GM23338 (cell line): Measurements from ENCODE around the gene HDAC1. TPM values are rescaled to one million over a fixed set of nuclear protein-coding genes. Genes with fewer than 3 reads are reported as not detected.

Source experiments
- ATAC-seq: fragments of 200-7000 bp; cut with Tn5 transposase; 3 replicates; pipeline ENCODE4 v1.9.1; 2020
- DNase-seq: peaks from one replicate; pipeline ENCODE4 v3.0.0-alpha.2; 2015; ENCODE audit warnings: low spot score
- H2AFZ ChIP-seq: fragments of 200-600 bp; sonication (generic); 2 replicates; pipeline ENCODE4 v1.8.0; 2016; ENCODE audit warnings: antibody characterized with exemption, mild to moderate bottlenecking, moderate library complexity
- H3F3A ChIP-seq: fragments of 200-600 bp; sonication (generic); replicated peaks from 2 replicates; pipeline ENCODE4 v1.8.0; 2017; ENCODE audit warnings: antibody characterized with exemption, mixed run types, low read depth
- H3K27ac ChIP-seq: fragments of 200-600 bp; sonication (generic); 2 replicates; pipeline ENCODE4 v1.6.1; 2016; ENCODE audit warnings: low read depth
- H3K27me3 ChIP-seq: fragments of 200-600 bp; sonication (generic); 2 replicates; pipeline ENCODE4 v1.8.0; 2016; ENCODE audit warnings: mild to moderate bottlenecking, mixed run types, moderate library complexity; ENCODE audit not compliant: insufficient read depth
- H3K36me3 ChIP-seq: fragments of 200-600 bp; sonication (generic); 2 replicates; pipeline ENCODE4 v1.8.0; 2016; ENCODE audit warnings: mild to moderate bottlenecking; ENCODE audit not compliant: insufficient read depth
- H3K4me1 ChIP-seq: fragments of 200-600 bp; sonication (generic); 2 replicates; pipeline ENCODE4 v1.8.0; 2016; ENCODE audit warnings: mild to moderate bottlenecking, moderate library complexity; ENCODE audit not compliant: insufficient read depth
- H3K4me2 ChIP-seq: fragments of 200-600 bp; sonication (generic); 2 replicates; pipeline ENCODE4 v1.7.1; 2017; ENCODE audit warnings: mixed run types
- H3K4me3 ChIP-seq: fragments of 200-600 bp; sonication (generic); 2 replicates; pipeline ENCODE4 v1.6.1; 2016; ENCODE audit warnings: mixed run types
- H3K79me2 ChIP-seq: fragments of 200-600 bp; sonication (generic); replicated peaks from 2 replicates; pipeline ENCODE4 v1.8.0; 2017; ENCODE audit warnings: mild to moderate bottlenecking; ENCODE audit not compliant: insufficient read depth
- H3K9me2 ChIP-seq: fragments of 200-600 bp; sonication (generic); 2 replicates; pipeline ENCODE4 v1.8.0; 2017; ENCODE audit not compliant: insufficient read depth
- H4K20me1 ChIP-seq: fragments of 200-600 bp; sonication (generic); replicated peaks from 2 replicates; pipeline ENCODE4 v1.8.0; 2017; ENCODE audit warnings: mild to moderate bottlenecking; ENCODE audit not compliant: insufficient read depth
- H3K27ac Mint-ChIP-seq: 2 replicates; pipeline ENCODE4 v1.8.0; 2020; ENCODE audit warnings: inconsistent platforms, mild to moderate bottlenecking, moderate library complexity, mixed read lengths
- H3K27me3 Mint-ChIP-seq: 3 replicates; pipeline ENCODE4 v1.8.0; 2022; ENCODE audit warnings: low read depth, mild to moderate bottlenecking, moderate library complexity, mixed read lengths, inconsistent platforms; ENCODE audit not compliant: insufficient read depth, poor library complexity
- H3K36me3 Mint-ChIP-seq: 3 replicates; pipeline ENCODE4 v1.8.0; 2021; ENCODE audit warnings: low read depth, mild to moderate bottlenecking, inconsistent platforms, moderate library complexity, mixed read lengths
- H3K4me1 Mint-ChIP-seq: 3 replicates; pipeline ENCODE4 v1.8.0; 2020; ENCODE audit warnings: mild to moderate bottlenecking, inconsistent platforms, mixed read lengths
- H3K4me3 Mint-ChIP-seq: 3 replicates; pipeline ENCODE4 v1.8.0; 2021; ENCODE audit warnings: moderate library complexity, mild to moderate bottlenecking, inconsistent platforms, mixed read lengths
- H3K9me3 Mint-ChIP-seq: 3 replicates; pipeline ENCODE4 v1.8.0; 2020; ENCODE audit warnings: moderate library complexity, mild to moderate bottlenecking, inconsistent platforms, mixed read lengths
- CREB1 ChIP-seq: fragments of 250-450 bp; sonication (Bioruptor Pico); IDR thresholded peaks from 2 replicates; pipeline ENCODE4 v1.5.0; 2020; ENCODE audit warnings: low read depth, mild to moderate bottlenecking, moderate library complexity
- EZH2 ChIP-seq: fragments of 200-600 bp; sonication (generic); IDR thresholded peaks from one replicate; pipeline ENCODE4 v1.8.0; 2017; ENCODE audit warnings: antibody characterized with exemption, mild to moderate bottlenecking, low read depth; ENCODE audit not compliant: unreplicated experiment
- POLR2AphosphoS5 ChIP-seq: IDR thresholded peaks from 2 replicates; pipeline ENCODE4 v1.6.1; 2016; ENCODE audit warnings: antibody characterized with exemption, low read depth
- STAT1 ChIP-seq: IDR thresholded peaks from one replicate; pipeline ENCODE4 v1.6.1; 2016; ENCODE audit warnings: antibody characterized with exemption; ENCODE audit not compliant: unreplicated experiment
- polyA plus RNA-seq: library from polyadenylated mRNA; unstranded; fragments of >200 nt; fragmentation: Nextera tagmentation; extraction: Ambion mirVana; gene quantifications from 2 replicates; pipeline ENCODE4 v1.2.1, GENCODE V29; 2016
- total RNA-seq: library from RNA; depleted of rRNA; stranded (reverse); fragments of >200 nt; shearing (Covaris generic); gene quantifications from 2 replicates; pipeline ENCODE4 v1.2.3, GENCODE V29; 2014
- TF ChIP-seq, protein P1 (sequence below), 2 experiments: fragments of 200-600 bp in 1 of 2; sonication (generic) in 1 of 2; conservative IDR thresholded peaks; 2 replicates each; pipeline versions ENCODE4 v1.5.1 to v1.6.1; 2016 to 2017; ENCODE audit warnings: antibody characterized with exemption in 2 of 2, low read depth in 2 of 2, mild to moderate bottlenecking in 2 of 2, moderate library complexity in 1 of 2

The HDAC1 gene
- total and polyA plus RNA-seq, 2 experiments from 2014 or later: 82.6 to 104 TPM

DNA sequence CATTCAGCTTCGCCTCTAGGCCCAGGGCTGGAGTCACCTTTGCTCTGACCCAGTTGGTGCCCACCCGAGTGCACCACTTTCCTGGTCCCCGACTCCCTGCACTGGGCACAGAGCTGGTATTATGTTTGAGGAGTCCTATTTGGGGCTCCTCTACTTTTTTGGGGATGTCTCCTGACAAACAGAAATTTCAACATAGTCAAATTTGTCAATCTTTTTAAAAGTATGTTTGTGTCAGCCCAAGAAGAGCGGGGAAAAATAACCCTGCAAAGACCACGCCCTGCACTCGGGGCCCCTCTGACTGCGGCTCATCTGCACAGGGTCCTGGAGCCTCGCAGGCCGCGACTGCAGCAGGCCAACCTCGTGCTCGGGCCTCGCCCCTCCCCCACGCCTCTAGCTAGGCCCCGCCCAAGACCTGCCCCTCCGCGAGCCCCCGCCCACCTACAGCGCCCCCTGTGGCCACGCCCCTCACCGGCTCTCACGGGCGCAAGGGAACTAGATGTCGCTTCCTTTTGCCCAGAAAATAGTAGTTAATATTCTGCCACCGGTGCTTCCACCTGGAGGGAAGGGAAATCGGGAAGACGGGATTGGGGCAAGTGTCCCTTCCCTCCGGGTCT lies 59.0 kb downstream of the HDAC1 start:
- no peak overlapping the region for H3K27ac ChIP-seq
- H3K9me3 Mint-ChIP-seq: peaks cover 18% of the 10 kb centered on the region

DNA sequence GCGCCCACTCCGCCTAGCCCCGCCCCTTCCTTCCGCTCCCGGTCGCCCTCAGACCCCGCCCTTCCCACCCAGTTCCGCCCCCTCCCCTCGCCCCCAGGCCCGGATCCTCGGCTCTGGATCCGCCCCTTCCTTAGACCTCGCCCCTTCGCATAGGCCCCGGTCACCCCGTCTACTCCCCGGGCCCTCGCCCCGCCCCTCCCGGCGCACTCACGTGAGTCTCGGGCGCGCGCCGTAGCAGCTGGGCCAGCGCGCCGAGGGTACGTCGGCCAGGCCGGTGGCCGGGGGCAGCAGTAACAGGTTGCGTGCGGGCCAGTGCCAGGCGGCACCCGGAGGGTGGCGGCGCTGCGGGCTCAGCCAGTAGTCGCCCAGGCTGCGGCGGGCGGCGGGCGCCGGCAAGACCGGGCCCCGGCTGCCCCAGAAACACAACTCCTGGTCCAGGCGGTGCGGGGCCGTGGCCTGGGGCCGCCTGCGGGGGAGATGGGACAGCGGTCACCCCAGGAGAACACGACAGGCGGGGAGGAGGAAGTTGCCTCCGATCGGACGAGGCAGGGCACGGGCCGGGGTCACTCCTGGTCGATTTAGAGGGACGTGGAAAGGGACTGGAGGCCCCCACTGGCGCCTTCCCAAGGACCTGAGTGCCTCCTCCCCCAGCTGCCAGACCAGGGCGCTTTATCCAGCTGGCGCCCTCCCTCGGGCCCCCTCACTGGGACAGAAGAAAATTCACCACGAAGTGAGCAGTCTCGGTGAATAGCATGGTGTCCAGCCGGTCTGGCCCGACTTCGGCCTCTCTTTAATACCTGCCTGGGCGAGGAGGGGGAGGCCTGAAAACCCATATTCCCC lies 59.7 kb downstream of the HDAC1 start:
- DNase-seq: peak; percentile 99

More for the DNA sequence above, 59.0 kb downstream of the HDAC1 start:
- TF ChIP-seq STAT1: peak; percentile 83
- TF ChIP-seq, protein P1, sequence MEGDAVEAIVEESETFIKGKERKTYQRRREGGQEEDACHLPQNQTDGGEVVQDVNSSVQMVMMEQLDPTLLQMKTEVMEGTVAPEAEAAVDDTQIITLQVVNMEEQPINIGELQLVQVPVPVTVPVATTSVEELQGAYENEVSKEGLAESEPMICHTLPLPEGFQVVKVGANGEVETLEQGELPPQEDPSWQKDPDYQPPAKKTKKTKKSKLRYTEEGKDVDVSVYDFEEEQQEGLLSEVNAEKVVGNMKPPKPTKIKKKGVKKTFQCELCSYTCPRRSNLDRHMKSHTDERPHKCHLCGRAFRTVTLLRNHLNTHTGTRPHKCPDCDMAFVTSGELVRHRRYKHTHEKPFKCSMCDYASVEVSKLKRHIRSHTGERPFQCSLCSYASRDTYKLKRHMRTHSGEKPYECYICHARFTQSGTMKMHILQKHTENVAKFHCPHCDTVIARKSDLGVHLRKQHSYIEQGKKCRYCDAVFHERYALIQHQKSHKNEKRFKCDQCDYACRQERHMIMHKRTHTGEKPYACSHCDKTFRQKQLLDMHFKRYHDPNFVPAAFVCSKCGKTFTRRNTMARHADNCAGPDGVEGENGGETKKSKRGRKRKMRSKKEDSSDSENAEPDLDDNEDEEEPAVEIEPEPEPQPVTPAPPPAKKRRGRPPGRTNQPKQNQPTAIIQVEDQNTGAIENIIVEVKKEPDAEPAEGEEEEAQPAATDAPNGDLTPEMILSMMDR (conservative IDR thresholded peaks at IDR 0.05; ENCODE audit: low read depth in 2 of 2): peak; percentile 49 to 59
- no peak for TF ChIP-seq POLR2AphosphoS5
- Mint-ChIP-seq H3K27ac (peak overlapping the region; percentile 88; the same call in 1 of the 2 replicates), H3K36me3 (peaks cover 7% of the 10 kb centered on the region), H3K4me3 (peak overlapping the region; percentile 81), H3K4me1 (peaks cover 18% of the 10 kb centered on the region), H3K27me3 (peaks cover 22% of the 10 kb centered on the region)
- Histone ChIP-seq H3K79me2 (no peaks in the 10 kb centered on the region), H3K36me3 (no peaks in the 10 kb centered on the region), H3K4me1 (no peaks in the 10 kb centered on the region; the same call in 1 of the 2 replicates), H3K4me2 (peak overlapping the region; percentile 70), H3K9me2 (peaks cover 10% of the 10 kb centered on the region; the same call in 1 of the 2 replicates), H3K4me3 (peak overlapping the region; percentile 78), H4K20me1 (no peaks in the 10 kb centered on the region), H3F3A (peaks cover 10% of the 10 kb centered on the region; the same call in 1 of the 2 replicates), H3K27me3 (peaks cover 17% of the 10 kb centered on the region), H2AFZ (peak overlapping the region; percentile 93; the same call in 1 of the 2 replicates)
- peak; percentile 48 for ATAC-seq
- peak; percentile 85 for DNase-seq

More for the DNA sequence above, 59.7 kb downstream of the HDAC1 start:
- H3K9me2 ChIP-seq: peaks cover 10% of the 10 kb centered on the region; the same call in 1 of the 2 replicates
- peak overlapping the region; percentile 81 for H3K4me3 Mint-ChIP-seq
- H3K27ac ChIP-seq: peak overlapping the region; percentile 87; the same call in 1 of the 2 replicates
- H3K27ac Mint-ChIP-seq: peak overlapping the region; percentile 88; the same call in 1 of the 2 replicates
- peaks cover 7% of the 10 kb centered on the region for H3K36me3 Mint-ChIP-seq
- TF ChIP-seq EZH2: no peak
- peak; percentile 82 for TF ChIP-seq POLR2AphosphoS5
- TF ChIP-seq, protein P1 (conservative IDR thresholded peaks at IDR 0.05; ENCODE audit: low read depth in 2 of 2): peak in 1 of 2 experiments; percentile 20; a peak in 1 of 4 replicates
- TF ChIP-seq CREB1 (CRISPR knock-in tag): peak; percentile 54; the same call in 1 of the 2 replicates
- H3K4me1 Mint-ChIP-seq: peaks cover 18% of the 10 kb centered on the region
- H2AFZ ChIP-seq: peak overlapping the region; percentile 93
- peak; percentile 93 for ATAC-seq
- no peaks in the 10 kb centered on the region for H3K79me2 ChIP-seq
- H3K9me3 Mint-ChIP-seq: peaks cover 18% of the 10 kb centered on the region
- no peaks in the 10 kb centered on the region for H3K36me3 ChIP-seq
- peaks cover 22% of the 10 kb centered on the region for H3K27me3 Mint-ChIP-seq
- H4K20me1 ChIP-seq: no peaks in the 10 kb centered on the region
- no peaks in the 10 kb centered on the region; the same call in 1 of the 2 replicates for H3K4me1 ChIP-seq
- peak overlapping the region; percentile 88 for H3K4me2 ChIP-seq
- H3K27me3 ChIP-seq: peaks cover 17% of the 10 kb centered on the region
- H3F3A ChIP-seq: peaks cover 10% of the 10 kb centered on the region; the same call in 1 of the 2 replicates
- peak overlapping the region; percentile 78 for H3K4me3 ChIP-seq
